ENCODE measurements around the gene TMEM204.

- TF ChIP-seq CTCF (IDR thresholded peaks at IDR 0.05), result no peak
- no peak for TF ChIP-seq POLR2A (IDR thresholded peaks at IDR 0.05)
These were observed 24.1 kb downstream of the TMEM204 start for GRCh38 chr16:1557576-1557975.
